ENCODE results near the gene PAX5.

Gene PAX5

DNA sequence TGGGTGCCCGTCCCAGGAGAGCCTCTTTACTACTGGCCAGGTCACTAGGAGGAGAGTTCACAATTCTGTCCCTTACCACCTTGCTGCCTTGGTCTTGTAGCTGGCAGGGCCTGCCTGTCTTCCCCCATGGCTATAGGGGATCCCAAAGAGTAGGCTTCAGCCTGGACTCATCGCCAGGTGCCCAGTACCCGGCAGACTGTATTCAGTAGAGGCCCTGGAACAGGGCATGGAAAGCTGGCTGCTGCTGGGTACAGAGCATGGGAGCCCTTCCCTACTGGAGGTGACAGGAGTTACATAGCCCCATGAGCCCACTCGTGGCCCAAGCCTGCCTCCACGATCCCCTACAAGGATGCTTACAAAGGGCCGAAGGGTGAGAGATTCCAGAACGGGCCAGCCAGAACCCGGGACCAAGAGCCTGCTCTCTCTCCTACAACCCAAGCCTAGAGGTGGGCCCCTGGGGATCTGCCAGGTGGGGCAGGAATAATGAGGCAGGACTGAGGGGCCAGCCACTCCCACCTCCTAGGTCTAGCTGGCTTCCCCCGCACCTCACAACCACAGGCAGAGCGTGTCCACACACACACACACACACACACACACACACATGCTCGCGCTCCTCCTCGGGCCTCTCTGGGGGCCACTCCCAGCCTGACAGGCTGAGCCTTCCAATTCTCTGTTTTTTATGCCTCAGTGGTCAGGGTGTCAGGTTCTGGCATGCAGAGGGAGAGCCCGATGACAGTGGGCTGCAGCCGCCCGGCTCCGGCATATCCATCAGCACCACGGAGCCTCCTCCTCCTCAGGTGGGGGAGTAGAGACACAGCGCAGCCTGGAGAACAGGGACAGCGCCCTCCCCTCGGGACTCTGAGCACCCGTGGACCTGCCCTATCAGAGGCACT lies 186.0 kb downstream of the PAX5 start:
- DNase-seq: no peak

DNA sequence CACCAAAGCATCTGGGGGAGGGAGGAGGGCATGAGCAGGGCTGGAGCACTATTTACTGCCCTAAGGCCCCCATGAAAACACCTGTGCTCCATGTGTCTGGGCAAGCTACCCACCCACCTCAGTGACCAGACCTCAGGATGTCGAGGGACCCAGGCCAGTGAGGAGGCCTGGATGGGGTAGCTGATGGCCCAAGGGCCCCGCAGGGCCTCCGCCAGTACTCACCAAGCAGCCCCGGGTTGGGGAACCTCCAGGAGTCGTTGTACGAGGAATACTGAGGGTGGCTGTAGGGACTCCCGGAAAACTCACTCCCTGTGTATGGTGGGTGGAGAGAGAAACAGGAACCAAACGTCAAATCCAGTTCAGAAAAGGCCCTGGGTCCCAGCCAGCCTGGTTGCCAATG lies 187.4 kb downstream of the PAX5 start:
- no peak for DNase-seq

DNA sequence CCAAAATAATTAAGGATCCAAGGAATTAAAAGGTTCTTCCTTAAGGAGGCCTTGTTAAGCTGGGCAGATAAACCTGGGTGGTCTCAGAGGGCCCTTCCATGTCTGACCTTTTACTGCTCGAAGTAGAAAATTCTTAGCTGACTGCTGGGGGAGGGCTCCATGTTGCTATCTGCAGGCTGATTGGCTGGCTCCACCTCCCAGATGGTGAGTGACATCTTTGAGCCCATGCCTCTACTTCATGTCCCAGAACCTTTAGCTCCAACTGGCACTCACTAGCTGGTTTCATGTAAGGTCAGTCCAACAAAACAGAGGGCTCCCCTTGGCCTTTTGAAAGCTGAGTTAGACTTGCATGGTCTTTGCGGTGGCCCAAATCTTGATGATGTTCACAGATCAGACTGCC lies 188.2 kb downstream of the PAX5 start:
- DNase-seq: no peak

DNA sequence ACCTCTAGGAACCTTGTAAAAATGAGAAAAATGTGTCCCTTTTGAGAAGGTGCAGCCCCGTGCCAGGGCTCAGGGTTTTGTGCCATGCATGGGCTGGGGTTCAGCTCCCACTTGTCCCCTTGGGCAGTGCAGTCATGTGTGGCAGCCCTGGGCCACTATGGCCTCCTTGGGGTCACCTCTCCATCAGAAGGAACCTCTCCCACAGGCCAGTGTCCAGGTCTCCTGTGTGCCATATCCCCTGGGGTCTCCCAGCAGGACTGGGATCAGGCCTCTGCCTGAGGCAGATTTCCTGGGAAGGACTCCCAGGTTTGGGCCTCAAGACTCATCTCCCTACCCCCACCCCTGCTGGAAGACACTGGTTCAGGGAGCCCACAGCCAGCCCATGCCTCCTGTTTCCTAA lies 189.1 kb downstream of the PAX5 start:
- no peak for DNase-seq

DNA sequence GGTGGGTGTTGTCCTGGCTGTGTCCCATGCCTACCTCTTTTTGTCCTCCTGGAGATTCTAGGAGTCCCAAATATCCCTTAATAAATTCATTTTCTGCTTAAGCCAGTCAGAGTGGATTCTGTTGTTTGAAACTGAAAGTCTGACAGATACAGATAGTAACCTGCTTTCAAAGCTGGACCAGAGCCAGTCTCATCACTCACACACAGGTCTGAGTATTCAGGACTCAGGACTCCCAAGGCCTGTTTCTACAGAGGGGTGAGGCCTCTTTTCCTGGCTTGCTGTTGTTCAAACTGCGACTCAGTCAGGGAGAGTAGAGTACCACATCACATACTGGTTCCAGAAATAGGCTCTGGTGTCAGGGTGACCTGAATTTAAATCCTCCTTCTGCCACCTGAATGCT lies 190.1 kb downstream of the PAX5 start:
- DNase-seq: no peak

DNA sequence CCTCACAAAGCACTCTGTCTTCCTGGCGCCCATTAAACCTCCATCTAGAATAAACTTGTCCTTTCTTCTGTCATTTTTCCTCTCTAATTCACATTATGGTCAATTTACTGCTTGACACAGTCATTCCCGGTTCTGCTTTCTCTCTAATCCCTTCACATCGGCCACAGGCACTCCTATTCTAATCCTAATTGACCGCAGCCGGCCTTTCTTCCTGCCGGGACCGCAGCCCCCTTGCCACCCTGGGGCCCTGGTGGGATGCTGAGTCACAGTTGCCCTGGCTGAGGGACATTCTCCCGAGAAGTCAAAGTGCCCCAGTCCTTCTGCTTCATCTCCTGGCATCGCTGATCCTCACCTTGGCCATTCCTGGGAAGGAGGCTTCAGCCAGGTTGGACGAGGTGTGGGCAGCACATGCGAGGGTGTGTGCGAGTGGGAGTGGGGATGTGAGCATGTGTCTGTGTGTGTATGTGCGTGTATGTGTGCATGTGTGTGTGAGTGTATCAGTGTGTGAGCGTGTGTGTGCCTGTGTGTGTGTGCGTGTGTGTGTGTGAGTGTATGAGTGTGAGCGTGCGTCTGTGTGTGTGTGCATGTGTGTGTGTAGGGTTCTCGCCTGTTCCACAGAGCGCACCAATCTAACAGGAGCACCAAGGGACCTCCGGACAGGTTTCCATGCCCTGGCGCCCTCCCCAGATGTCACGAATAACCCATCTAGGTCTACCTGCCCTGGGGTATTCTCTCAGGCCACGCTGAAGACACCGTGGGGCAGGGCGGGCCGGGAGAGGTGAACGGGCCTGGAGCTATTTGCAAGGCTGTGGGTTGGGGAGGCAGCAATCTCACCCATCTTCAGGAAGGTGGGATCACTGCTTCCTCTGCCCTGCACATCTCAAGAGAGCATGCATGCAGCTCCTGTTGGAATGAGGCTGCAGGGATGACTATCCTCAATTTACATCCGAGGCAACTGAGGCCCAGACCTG lies 191.2 kb downstream of the PAX5 start:
- DNase-seq: peak; percentile 48

DNA sequence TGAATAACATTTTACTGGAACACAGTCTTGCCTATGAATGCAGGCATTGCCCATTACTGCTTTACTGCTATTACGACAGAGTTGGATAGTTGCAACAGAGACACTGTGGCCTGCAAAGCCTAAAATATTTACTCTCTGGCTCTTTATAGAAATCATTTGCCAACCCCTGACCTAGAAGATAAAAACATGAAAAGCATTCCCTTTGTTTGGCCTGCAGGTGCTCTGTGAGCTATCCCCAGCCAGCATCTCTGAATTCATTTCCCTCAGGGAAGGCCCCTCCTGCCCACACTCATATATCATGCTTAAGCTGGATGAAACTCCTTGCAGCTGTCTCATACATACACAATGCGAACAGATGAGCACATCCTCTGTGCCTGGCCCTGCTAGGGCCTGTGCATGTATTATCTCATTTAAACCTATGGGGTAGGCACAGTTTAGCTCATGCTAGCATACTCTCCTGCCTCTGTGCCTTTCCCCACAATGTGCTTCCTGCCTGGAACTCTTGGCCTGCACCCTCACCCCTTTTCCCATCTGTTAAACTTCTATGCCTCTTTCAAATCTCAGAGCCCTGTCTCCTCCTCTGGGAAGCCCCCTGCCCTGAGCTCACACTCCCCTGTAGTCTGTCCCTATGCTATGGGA lies 193.1 kb downstream of the PAX5 start:
- DNase-seq: no peak

DNA sequence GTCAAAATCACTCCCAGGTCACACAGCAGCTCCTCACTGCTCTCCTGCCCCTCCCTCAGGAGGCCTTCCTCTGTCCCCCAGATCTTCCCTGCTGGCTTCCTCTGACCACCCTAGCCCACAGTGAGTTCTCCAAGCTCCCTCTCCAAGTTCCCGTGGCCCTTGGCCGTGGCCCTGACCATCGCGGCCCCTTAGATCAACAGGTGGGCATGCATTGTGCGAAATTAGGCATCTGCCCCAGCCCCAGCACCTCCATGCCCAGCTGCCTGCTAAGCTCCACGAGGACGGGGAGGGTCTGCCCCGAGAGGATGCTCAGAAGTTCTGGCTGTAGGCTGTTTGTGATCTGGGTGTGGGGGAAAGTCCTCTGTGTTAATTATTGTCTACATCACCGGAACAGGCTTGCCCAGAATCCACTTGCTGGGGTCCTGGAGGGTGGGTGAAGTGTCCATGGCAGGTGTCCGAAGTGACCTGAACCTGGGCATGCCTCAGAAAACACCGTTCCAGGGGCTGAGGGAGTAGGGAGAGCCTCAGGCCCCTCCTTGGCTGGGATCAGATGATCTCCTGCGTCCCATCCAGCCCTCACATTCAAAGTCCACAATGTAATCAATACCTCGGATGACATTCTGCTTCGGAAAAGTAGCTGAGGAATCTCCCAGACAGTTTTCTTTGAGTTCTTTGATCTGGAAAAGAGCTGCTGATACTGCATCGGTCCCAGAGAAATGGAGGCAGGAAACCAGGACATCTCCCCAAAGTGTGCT lies 194.8 kb downstream of the PAX5 start:
- no peak for DNase-seq

DNA sequence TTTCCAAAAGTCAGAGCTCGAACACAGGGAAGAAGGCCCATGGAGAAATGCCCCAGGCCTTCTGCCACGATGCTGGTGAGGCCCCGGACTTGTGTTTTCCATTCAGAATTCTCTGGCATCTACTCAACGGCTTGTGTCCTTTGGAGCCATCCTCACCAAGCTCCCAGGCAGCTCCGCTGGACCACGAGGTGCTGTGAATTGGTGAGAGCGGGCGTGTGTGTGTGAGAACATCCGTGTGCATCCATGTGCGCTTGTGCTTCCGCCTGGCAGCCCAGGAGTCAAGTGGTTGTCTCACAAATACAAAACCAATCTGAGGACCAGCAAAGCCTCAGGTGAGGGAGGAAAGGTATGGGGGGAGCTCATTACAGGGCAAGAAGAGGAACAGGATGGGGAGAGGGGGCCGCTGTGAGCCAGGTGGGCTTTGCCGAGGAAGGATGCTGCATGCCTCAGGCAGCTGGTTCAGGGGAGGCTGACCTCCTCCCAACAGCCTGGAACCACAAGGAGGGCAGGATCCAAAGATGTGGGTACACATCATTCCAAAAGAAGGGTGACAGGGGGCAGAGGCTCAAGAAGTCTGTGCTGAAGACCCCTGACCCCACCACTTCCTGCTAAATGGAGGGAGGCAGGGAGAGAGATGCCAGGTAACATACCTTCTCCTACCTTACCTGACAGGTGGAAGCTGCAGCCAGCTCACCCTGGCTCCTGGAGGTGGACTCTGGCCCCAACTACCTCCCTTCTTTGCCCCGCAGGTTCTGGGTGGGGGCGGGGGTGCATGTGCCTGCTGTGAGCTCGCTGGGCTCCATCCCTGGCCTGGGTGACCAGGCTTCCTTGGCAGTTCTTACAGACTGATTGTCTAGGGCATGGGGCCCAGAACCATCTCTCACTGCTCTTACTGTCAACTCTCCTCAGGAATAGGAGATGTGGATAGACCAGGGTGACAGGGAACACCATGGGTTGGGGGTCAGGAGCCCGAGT lies 196.3 kb downstream of the PAX5 start:
- DNase-seq: no peak

DNA sequence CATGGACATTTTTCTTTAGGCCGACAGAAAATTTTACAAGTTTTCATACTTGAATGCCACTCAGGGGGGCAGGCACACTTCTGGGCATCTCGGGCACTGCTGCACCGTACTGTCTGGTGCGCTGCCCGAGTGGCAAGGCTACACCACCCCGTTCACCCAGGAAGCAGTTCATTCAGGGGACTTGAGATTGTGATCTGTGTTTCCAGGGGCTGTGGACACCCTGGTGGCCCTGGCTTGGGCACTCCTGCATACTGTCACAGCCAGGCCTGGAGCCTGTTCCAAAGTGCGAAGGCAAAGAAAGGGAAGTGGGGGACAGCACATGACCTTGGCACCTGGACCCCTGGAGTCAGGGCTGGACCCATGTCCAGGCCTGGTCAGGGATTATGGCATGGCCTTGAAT lies 197.6 kb downstream of the PAX5 start:
- DNase-seq: no peak

DNA sequence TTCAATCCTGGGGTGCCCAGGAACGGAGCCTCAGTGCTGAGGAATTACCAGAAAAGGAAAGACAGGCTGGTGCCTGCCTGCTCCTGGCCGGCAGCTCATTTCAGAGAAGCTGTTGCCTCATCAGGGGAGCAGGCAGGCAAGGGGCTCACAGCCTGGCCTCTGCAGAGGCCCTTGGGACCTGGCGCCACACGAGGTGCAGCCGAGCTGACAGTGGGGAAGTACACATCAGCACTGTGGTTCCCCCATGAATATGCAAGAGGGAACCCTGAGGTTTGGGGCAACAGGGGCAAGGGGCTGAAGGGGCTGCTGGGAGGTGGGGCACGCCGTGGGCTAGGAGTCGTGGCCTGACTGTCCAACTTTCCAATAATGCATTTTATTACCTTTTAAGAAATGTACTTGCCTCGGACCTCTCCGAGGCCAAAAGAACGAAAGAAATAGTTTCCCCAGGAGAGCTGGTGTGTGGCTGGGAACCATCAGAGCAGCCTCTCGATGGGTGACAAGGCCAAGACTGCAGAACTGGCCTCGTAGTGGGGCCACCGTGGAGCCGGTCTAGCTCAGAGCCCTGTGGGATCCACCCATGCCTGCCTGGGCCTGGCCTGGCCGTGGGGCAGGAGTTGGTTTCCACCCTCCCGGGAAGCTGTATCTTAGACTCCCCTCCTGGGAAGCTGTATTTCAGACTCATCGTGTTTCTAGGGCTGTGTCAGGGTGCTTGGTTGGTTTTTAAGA lies 198.6 kb downstream of the PAX5 start:
- no peak for DNase-seq

DNA sequence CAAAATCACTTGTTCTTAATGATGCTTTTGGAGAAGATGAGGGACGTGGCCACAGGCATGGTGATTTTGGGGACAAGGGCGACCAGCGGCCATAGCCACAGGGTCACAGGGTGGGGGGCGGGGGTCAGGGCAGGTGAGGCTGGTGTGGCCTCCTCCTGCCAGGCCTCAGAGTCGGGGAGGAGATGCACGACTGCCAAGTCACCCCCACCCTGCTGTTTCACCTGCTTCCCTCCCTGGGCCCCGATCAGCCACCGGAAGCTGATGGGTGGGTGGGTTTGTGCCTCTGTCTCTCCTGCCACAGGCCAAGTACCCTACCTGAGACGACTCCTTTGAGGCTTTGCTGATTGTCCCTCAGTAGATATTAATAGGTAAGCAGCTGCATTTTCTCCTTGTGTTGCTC lies 199.3 kb downstream of the PAX5 start:
- no peak for DNase-seq

DNA sequence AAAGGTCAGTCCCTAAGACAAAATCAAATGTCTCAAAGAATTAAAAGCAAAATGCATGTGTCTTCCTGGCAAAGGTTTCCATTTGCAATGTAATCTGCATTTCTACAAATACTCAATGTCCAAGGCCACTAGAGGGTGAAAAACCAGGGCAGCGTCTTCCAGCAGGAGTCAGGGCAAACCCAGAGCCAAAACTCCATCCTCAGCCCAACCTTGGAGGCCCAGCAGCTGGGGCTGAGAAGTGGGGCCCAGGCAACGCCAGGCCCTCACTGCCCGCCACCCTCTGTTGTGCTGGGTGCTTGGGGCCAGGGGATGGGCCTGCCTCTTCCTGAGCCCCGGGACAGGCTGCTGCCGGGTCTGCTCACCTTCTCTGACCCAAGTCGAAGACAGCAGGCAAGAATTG lies 200.1 kb downstream of the PAX5 start:
- DNase-seq: no peak

DNA sequence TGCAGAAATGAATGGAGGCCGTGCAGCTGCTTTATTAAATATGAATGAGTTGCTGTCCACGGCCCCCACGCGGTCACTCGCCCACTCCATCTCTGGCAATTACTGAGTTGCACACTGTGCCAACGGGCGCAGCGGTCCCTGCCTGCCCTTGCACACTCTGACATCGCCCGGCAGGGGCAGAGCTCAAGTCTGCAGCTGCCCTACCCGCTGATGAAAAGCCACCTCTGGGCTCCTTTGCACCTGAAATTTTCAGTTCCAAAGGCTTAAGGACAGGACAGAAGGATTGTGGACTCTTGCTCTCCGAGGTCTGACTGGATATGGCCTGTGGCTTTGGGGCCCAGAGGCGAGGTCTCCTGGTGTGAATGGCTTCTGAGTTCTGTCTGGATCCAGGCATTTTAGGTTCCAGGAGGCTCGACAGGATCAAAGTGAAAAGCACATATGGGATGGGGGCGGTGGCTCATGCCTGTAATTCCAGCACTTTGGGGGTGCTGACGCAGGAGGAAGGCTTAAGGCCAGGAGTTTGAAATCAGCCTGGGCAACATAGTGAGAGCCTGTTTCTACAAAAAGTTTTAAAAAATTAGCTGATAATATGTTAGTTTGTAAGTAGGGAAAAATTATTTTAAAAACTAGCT lies 201.8 kb downstream of the PAX5 start:
- no peak for DNase-seq

DNA sequence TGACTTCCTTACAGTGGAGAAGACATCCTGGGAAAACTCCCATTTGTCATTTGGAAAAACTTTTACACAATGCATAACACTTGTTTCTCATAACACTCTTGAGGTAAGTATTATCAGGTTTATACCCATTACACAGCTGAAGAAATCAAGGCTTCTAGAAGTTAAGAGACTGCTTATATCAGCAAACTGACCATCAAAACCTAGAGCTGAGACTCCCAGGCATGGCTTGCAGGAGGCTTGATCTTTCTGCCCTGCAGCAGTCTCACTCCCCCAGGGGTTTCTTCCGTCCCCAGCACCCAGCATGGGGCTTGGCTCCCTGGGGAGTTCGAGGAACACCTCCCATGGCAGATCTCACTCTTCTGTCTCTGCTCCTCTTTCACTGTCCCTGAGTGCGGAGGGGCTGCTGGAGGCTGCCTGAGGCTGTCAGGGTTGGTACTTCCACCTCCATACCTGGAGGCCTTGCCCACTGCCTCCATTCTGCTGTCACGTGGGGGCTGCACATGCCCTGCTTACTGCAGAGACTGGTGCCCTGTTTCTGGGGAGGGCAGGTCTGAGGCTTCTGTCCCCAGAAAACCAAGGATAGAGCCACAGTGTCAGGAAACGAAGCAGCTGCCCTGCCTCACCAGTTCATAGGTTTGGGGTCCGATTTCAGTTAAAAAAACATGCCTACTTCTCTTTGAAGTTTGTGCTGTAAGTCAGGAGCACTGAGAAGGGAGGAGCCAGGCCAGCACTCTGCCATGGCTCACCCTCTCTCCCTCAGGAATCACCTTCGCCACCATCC lies 202.5 kb downstream of the PAX5 start:
- no peak for DNase-seq

DNA sequence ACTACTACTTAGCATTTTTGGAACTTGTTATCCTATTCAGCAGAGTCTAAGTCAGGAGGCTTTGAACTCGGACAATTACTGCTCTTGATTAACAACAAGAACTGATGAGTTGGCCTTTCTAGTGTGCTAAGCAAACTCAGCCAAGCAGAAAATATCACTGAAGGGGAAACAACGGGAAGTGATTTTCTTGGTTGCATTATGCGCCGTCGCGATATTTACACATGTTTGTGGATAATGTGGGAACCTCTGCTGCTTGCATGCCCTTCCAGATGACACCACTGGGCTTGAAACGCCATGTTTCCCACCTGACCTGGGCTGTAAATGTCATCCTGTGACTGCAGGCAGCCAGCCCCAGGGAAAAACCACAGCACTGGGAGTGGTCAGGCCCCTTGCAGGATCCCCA lies 205.5 kb downstream of the PAX5 start:
- no peak for DNase-seq

DNA sequence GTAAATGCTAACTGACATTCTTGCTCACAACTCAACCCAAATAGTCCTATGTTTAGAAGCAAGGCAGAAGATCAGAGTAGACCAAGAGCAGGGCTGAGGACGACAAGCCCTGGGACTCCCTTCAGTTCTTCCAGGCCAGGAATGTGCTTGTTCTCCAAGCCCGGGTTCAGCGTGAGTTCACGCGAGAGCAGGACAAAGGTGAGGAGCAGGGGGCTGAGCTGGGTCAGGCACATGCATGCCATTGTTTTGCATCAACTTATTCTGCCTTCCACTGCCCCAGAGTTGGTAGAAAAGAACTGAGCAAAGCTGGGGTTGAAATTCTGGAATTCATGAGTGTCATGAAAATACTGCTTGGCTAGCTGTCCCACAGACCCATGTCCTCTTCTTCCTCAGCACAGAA lies 206.5 kb downstream of the PAX5 start:
- no peak for DNase-seq

DNA sequence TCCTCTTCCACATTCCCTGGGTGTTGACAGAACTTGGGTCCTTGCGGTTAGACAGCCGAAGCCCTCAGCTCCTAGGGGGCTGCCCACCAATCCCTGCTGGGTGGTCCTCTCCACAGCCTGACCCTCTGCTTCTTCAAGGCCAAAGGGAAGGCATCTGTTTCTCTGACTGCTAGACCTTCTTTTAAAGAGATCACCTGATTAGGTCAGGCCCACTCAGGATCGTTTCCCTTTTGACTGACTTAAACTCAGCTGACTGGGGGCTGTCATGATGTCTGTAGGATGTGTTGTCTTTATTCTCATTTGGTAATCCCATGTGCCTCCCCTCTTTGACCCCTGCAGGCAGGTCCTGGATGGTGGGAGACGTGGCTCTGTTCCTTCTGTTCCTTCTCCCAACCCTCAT lies 207.5 kb downstream of the PAX5 start:
- DNase-seq: no peak

DNA sequence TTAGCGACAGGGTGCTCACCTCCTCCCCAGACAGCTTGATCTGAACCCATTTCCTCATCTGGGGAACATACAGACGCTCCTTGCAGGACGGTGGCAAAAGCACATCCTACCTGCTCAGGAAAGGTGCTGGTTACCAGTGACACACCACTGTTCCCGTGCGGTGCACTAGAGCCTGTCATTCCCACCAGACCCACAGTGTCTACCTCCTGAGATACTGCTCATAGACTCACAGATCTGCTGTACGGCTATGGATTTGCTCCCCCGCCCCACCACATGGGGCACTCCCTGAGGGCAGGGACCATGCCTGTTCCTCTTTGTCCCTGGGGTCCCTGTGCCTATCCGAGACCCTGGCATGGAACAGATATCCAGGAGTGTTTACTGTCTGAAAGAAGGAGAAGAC lies 208.9 kb downstream of the PAX5 start:
- no peak for DNase-seq
